Gastrocnemius medialis (tissue), 4 donors: Measurements from ENCODE around the gene ROBO3.

Source experiments
- CTCF ChIP-seq, 5 experiments: fragments of 450-650 bp in 3 of 5; fragments of 200-600 bp in 2 of 5; sonication (generic) in 2 of 5; IDR thresholded peaks in 4 of 5; conservative IDR thresholded peaks in 1 of 5; 1 replicate in 4 of 5; 2 replicates in 1 of 5; pipeline ENCODE4 v1.5.1; 2016 to 2019; ENCODE audit warnings: antibody characterized with exemption in 5 of 5, mild to moderate bottlenecking in 3 of 5, moderate library complexity in 3 of 5
- POLR2A ChIP-seq, 2 donors: fragments of 450-650 bp; IDR thresholded peaks; one replicate each; pipeline ENCODE4 v1.6.1; 2017; ENCODE audit warnings: antibody characterized with exemption in 2 of 2, mild to moderate bottlenecking in 2 of 2, moderate library complexity in 2 of 2

GRCh38 chr11:124869856-124870387 is 4.7 kb downstream of the ROBO3 start:
- TF ChIP-seq CTCF (IDR thresholded peaks at IDR 0.05 in 4 of 5, conservative IDR thresholded peaks at IDR 0.05 in 1 of 5) (no peak), POLR2A (IDR thresholded peaks at IDR 0.05) (no peak)
